ENCODE data around the gene DDIAS. TPM values are rescaled to one million over a fixed set of nuclear protein-coding genes. Genes with fewer than 3 reads are reported as not detected.

DDIAS gene
- total RNA-seq, 1 experiment from 2014 or later: 12.4 TPM

DNA sequence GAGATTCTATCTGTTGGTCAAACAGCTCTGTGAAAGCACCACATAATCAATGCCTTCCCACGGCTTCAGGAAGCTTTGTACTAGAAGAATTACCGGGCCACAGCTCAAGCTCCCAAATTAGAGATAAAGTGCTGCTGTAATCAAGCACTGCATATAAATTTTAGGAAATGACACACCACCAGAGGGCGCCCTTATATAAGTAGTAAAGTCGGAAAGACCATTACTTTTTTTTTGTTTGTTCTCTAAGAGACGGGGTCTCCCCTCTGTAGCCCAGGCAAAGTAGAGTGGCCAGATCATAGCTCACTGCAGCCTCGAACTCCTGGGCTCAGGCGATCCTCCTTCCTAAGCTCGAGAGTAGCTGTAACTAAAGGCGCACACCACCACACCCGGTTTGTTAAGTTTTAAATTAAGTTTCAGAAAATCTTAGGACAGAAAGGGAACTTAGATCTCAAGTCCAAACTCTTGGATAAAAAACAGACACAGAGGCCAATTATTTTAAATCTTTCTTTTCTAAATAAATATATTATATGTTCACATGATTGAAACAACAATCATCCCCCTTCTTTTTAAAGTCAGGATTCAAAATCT, 33.9 kb upstream of the DDIAS start:
- ChIA-PET POLR2A (ENCODE audit: unreplicated experiment) (interaction anchor here (0.5 to 0.7 kb wide), 2 partner anchors 33 to 34 kb away, joined by 3 to 22 read pairs; partner anchors contain the start of gene PRCP), CTCF (interaction anchor here (0.5 to 1.2 kb wide), 14 partner anchors 8 to 953 kb away, joined by 3 to 8 read pairs (median 3); partner anchors contain the start of gene PRCP)

DNA sequence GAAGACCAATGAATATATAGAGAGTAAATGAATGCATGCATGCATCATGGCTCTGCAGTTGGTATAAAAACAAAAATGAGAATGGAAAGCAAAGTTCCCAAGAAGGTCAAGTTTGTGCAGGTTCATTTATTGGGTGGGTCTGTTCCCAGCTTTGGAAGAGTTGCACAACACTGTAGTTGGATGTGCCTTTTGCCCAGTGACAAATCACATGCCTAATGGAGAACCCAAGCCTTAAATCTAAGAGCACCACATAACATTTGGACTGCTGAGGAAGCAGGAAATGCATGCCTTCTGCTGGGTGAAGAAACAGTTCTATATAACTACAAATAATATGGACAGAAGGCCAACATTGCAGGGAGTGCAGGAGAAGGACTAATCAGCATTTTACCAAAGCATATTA, 31.9 kb upstream of the DDIAS start:
- no TSS peak for BruUV-seq (replicated peaks)
- H2AFZ ChIP-seq: no peak overlapping the region
- no peaks in the 10 kb centered on the region for H4K20me1 ChIP-seq (ENCODE audit: insufficient read depth)
- intact Hi-C loops (cut with micrococcal nuclease; ENCODE audit: unreplicated experiment): no loop called here
- no peaks in the 10 kb centered on the region for H3K4me1 ChIP-seq (replicated peaks; ENCODE audit: insufficient read depth)
- no peak overlapping the region for H3K27ac ChIP-seq
- ChIA-PET CTCF (no interaction called here), POLR2A (ENCODE audit: unreplicated experiment) (no interaction called here)
- no peak overlapping the region for H3K4me2 ChIP-seq
- no peak for DNase-seq
- H3K9me2 ChIP-seq (ENCODE audit: insufficient read depth): no peaks in the 10 kb centered on the region
- H3K79me2 ChIP-seq (ENCODE audit: low read depth): no peaks in the 10 kb centered on the region
- TF ChIP-seq EZH2 (IDR thresholded peaks at IDR 0.05; ENCODE audit: low read depth): no peak
- TF ChIP-seq, protein P1, sequence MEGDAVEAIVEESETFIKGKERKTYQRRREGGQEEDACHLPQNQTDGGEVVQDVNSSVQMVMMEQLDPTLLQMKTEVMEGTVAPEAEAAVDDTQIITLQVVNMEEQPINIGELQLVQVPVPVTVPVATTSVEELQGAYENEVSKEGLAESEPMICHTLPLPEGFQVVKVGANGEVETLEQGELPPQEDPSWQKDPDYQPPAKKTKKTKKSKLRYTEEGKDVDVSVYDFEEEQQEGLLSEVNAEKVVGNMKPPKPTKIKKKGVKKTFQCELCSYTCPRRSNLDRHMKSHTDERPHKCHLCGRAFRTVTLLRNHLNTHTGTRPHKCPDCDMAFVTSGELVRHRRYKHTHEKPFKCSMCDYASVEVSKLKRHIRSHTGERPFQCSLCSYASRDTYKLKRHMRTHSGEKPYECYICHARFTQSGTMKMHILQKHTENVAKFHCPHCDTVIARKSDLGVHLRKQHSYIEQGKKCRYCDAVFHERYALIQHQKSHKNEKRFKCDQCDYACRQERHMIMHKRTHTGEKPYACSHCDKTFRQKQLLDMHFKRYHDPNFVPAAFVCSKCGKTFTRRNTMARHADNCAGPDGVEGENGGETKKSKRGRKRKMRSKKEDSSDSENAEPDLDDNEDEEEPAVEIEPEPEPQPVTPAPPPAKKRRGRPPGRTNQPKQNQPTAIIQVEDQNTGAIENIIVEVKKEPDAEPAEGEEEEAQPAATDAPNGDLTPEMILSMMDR (conservative IDR thresholded peaks at IDR 0.05): no peak
- H3K9me3 ChIP-seq (ENCODE audit: insufficient read depth, low read depth): no peaks in the 10 kb centered on the region
- no peak overlapping the region for H3K4me3 ChIP-seq
- no peaks in the 10 kb centered on the region for H3F3A ChIP-seq (ENCODE audit: insufficient read depth, low read depth)
- no peaks in the 10 kb centered on the region for H3K36me3 ChIP-seq (ENCODE audit: low read depth)
- H3K27me3 ChIP-seq (ENCODE audit: insufficient read depth, low read depth): no peaks in the 10 kb centered on the region

More for the DNA sequence above, 33.9 kb upstream of the DDIAS start:
- H2AFZ ChIP-seq: no peak overlapping the region
- DNase-seq: peak; percentile 48 to 69
- no peaks in the 10 kb centered on the region for H3K79me2 ChIP-seq (ENCODE audit: low read depth)
- no peaks in the 10 kb centered on the region for H3K9me2 ChIP-seq (ENCODE audit: insufficient read depth)
- H3K27me3 ChIP-seq (ENCODE audit: insufficient read depth, low read depth): no peaks in the 10 kb centered on the region
- no peaks in the 10 kb centered on the region for H3K36me3 ChIP-seq (ENCODE audit: low read depth)
- intact Hi-C loops (cut with micrococcal nuclease; ENCODE audit: unreplicated experiment): loop anchor here (1.0 to 2.0 kb wide), 4 partner anchors 33 to 953 kb away; partner anchors contain the start of genes DDIAS and PRCP
- H4K20me1 ChIP-seq (ENCODE audit: insufficient read depth): no peaks in the 10 kb centered on the region
- H3K4me3 ChIP-seq: no peak overlapping the region
- no peaks in the 10 kb centered on the region for H3K9me3 ChIP-seq (ENCODE audit: insufficient read depth, low read depth)
- H3K27ac ChIP-seq: no peak overlapping the region
- no peaks in the 10 kb centered on the region for H3F3A ChIP-seq (ENCODE audit: insufficient read depth, low read depth)
- no TSS peak for BruUV-seq (replicated peaks)
- TF ChIP-seq, protein P1 (conservative IDR thresholded peaks at IDR 0.05): peak; percentile 94
- TF ChIP-seq EZH2 (IDR thresholded peaks at IDR 0.05; ENCODE audit: low read depth): no peak
- no peaks in the 10 kb centered on the region for H3K4me1 ChIP-seq (replicated peaks; ENCODE audit: insufficient read depth)
- peak overlapping the region; percentile 68 for H3K4me2 ChIP-seq

DNA sequence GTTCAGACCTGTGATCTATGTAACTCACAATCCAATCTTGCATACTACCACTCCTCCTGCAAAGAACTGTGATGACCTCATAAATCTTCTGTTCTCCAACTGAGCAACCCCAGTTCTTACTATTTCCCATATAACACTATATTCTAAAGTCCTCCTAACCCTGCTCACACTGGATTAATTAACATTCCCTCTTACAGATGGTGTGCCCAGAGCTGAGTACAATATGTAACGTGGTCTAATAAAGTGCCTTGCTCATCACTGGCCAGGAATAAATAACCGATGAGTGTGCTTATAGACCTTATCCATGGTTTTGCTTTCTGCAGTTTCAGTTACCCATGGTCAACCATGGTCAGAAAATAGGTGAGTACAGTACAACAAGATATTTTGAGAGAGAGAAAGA, 29.9 kb upstream of the DDIAS start:
- BruUV-seq (replicated peaks): no TSS peak
- H3K79me2 ChIP-seq (ENCODE audit: low read depth): no peaks in the 10 kb centered on the region
- no peak overlapping the region for H3K4me2 ChIP-seq
- no peak overlapping the region for H3K27ac ChIP-seq
- no peaks in the 10 kb centered on the region for H3K4me1 ChIP-seq (replicated peaks; ENCODE audit: insufficient read depth)
- no peak for TF ChIP-seq EZH2 (IDR thresholded peaks at IDR 0.05; ENCODE audit: low read depth)
- TF ChIP-seq, protein P1 (conservative IDR thresholded peaks at IDR 0.05): no peak
- DNase-seq: no peak
- no peaks in the 10 kb centered on the region for H3F3A ChIP-seq (ENCODE audit: insufficient read depth, low read depth)
- no peaks in the 10 kb centered on the region for H3K9me2 ChIP-seq (ENCODE audit: insufficient read depth)
- CTCF ChIA-PET: no interaction called here
- no peaks in the 10 kb centered on the region for H3K27me3 ChIP-seq (ENCODE audit: insufficient read depth, low read depth)
- no peaks in the 10 kb centered on the region for H3K36me3 ChIP-seq (ENCODE audit: low read depth)
- intact Hi-C loops (cut with micrococcal nuclease; ENCODE audit: unreplicated experiment): no loop called here
- no peaks in the 10 kb centered on the region for H4K20me1 ChIP-seq (ENCODE audit: insufficient read depth)
- H2AFZ ChIP-seq: no peak overlapping the region
- POLR2A ChIA-PET (ENCODE audit: unreplicated experiment): no interaction called here
- H3K4me3 ChIP-seq: no peak overlapping the region
- no peaks in the 10 kb centered on the region for H3K9me3 ChIP-seq (ENCODE audit: insufficient read depth, low read depth)

Data from PC-9 (cell line).